Measurements from ENCODE around the gene PDE4D.

PDE4D gene

GRCh38 chr5:59341760-59342159 is 551.8 kb downstream of the PDE4D start:
- no peak overlapping the region for H3K4me3 ChIP-seq (replicated peaks; ENCODE audit: insufficient read depth, low read length)
- TF ChIP-seq, protein P1, sequence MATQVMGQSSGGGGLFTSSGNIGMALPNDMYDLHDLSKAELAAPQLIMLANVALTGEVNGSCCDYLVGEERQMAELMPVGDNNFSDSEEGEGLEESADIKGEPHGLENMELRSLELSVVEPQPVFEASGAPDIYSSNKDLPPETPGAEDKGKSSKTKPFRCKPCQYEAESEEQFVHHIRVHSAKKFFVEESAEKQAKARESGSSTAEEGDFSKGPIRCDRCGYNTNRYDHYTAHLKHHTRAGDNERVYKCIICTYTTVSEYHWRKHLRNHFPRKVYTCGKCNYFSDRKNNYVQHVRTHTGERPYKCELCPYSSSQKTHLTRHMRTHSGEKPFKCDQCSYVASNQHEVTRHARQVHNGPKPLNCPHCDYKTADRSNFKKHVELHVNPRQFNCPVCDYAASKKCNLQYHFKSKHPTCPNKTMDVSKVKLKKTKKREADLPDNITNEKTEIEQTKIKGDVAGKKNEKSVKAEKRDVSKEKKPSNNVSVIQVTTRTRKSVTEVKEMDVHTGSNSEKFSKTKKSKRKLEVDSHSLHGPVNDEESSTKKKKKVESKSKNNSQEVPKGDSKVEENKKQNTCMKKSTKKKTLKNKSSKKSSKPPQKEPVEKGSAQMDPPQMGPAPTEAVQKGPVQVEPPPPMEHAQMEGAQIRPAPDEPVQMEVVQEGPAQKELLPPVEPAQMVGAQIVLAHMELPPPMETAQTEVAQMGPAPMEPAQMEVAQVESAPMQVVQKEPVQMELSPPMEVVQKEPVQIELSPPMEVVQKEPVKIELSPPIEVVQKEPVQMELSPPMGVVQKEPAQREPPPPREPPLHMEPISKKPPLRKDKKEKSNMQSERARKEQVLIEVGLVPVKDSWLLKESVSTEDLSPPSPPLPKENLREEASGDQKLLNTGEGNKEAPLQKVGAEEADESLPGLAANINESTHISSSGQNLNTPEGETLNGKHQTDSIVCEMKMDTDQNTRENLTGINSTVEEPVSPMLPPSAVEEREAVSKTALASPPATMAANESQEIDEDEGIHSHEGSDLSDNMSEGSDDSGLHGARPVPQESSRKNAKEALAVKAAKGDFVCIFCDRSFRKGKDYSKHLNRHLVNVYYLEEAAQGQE (IDR thresholded peaks at IDR 0.05; ENCODE audit: insufficient replicate concordance, low read depth), result no peak
- no peak for TF ChIP-seq POLR2AphosphoS5 (IDR thresholded peaks at IDR 0.05; ENCODE audit: low read depth)
- no peak for TF ChIP-seq SPI1 (IDR thresholded peaks at IDR 0.05; ENCODE audit: borderline replicate concordance, low read depth)
- TF ChIP-seq, protein P2, sequence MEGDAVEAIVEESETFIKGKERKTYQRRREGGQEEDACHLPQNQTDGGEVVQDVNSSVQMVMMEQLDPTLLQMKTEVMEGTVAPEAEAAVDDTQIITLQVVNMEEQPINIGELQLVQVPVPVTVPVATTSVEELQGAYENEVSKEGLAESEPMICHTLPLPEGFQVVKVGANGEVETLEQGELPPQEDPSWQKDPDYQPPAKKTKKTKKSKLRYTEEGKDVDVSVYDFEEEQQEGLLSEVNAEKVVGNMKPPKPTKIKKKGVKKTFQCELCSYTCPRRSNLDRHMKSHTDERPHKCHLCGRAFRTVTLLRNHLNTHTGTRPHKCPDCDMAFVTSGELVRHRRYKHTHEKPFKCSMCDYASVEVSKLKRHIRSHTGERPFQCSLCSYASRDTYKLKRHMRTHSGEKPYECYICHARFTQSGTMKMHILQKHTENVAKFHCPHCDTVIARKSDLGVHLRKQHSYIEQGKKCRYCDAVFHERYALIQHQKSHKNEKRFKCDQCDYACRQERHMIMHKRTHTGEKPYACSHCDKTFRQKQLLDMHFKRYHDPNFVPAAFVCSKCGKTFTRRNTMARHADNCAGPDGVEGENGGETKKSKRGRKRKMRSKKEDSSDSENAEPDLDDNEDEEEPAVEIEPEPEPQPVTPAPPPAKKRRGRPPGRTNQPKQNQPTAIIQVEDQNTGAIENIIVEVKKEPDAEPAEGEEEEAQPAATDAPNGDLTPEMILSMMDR (IDR thresholded peaks at IDR 0.05; ENCODE audit: insufficient read depth, low read length), result no peak
- no peak for TF ChIP-seq GABPA (IDR thresholded peaks at IDR 0.05; ENCODE audit: low read depth)
- no peak for DNase-seq (ENCODE audit: low read depth in 1 of 2, low spot score in 1 of 2)
- H3K27me3 ChIP-seq (ENCODE audit: insufficient read depth, poor library complexity, severe bottlenecking), result no peaks in the 10 kb centered on the region
- no peak overlapping the region for H3K27ac ChIP-seq (replicated peaks)

DNA sequence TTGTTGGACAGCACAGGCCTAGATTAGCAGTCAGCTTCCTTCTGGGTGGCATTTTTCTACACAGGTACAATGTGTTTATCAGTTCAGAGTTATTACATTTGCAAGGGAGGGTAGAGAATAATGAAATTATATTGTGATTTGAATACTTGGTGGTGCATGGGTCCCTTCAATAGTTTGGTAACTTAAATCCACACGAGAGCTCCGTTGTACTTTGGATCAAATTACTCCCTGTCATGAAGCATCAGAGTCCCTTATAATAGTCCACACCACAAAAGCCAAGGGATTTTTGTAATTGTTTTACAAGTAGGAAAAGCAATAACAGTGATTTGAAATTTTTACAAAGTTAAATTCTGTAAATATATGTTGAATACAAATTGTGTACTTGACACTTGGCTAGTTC is 552.4 kb downstream of the PDE4D start:
- DNase-seq (ENCODE audit: low read depth in 1 of 2, low spot score in 1 of 2), result no peak
- Histone ChIP-seq H3K27me3 (ENCODE audit: insufficient read depth, poor library complexity, severe bottlenecking) (no peaks in the 10 kb centered on the region), H3K4me3 (replicated peaks; ENCODE audit: insufficient read depth, low read length) (no peak overlapping the region), H3K27ac (replicated peaks) (no peak overlapping the region)
- no peak for TF ChIP-seq POLR2AphosphoS5 (IDR thresholded peaks at IDR 0.05; ENCODE audit: low read depth)
- no peak for TF ChIP-seq GABPA (IDR thresholded peaks at IDR 0.05; ENCODE audit: low read depth)
- TF ChIP-seq, protein P2 (IDR thresholded peaks at IDR 0.05; ENCODE audit: insufficient read depth, low read length), result no peak
- TF ChIP-seq, protein P1 (IDR thresholded peaks at IDR 0.05; ENCODE audit: insufficient replicate concordance, low read depth), result no peak
- TF ChIP-seq SPI1 (IDR thresholded peaks at IDR 0.05; ENCODE audit: borderline replicate concordance, low read depth), result no peak

- DNase-seq (ENCODE audit: low read depth in 1 of 2, low spot score in 1 of 2), result no peak
- TF ChIP-seq SPI1 (IDR thresholded peaks at IDR 0.05; ENCODE audit: borderline replicate concordance, low read depth) (no peak), POLR2AphosphoS5 (IDR thresholded peaks at IDR 0.05; ENCODE audit: low read depth) (no peak), GABPA (IDR thresholded peaks at IDR 0.05; ENCODE audit: low read depth) (no peak)
- TF ChIP-seq, protein P1 (IDR thresholded peaks at IDR 0.05; ENCODE audit: insufficient replicate concordance, low read depth), result no peak
- TF ChIP-seq, protein P2 (IDR thresholded peaks at IDR 0.05; ENCODE audit: insufficient read depth, low read length), result no peak
- Histone ChIP-seq H3K27me3 (ENCODE audit: insufficient read depth, poor library complexity, severe bottlenecking) (no peaks in the 10 kb centered on the region), H3K27ac (replicated peaks) (no peak overlapping the region), H3K4me3 (replicated peaks; ENCODE audit: insufficient read depth, low read length) (no peak overlapping the region)
These were observed 552.9 kb downstream of the PDE4D start for GRCh38 chr5:59340637-59341036.
